ENCODE results near the gene NEK6. TPM values are rescaled to one million over a fixed set of nuclear protein-coding genes. Genes with fewer than 3 reads are reported as not detected.

The NEK6 gene
- total RNA-seq, 3 donors from 2014 or later (not counting 1 experiment from before 2014, with no cell fraction given) = 25.0 to 34.9 (median 33.0) TPM

DNA sequence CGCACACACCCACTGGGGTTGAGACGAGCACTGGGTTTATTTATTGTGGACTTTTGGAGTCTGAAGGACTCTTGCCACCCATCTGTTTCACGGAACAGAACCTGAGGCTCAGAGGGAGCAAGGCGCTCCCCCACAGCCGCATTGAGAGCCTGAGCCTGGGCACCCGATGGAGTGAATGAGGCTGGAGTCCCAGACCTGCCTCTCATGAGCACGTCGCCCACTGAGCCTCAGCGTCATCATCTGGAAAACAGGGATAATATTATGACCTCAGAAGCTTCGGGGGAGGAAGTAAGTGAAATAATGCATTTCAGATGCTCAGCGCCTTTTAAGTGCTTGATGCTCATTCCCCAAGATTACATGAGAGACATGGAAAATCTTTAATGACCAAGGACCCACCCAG lies 5.5 kb downstream of the NEK6 start:
- 96% methylated on average over 11 of the region's 11 CpGs for WGBS (ENCODE audit: insufficient coverage)
- DNase-seq (no peak), ATAC-seq (no peak)
- Histone ChIP-seq H3K9me3 (ENCODE audit: control insufficient read depth, insufficient read depth, low read length) (no peaks in the 10 kb centered on the region), H3K4me1 (ENCODE audit: control insufficient read depth, insufficient read depth, low read length) (peaks cover 94% of the 10 kb centered on the region), H3K36me3 (ENCODE audit: control insufficient read depth, insufficient read depth, low read length) (peaks cover 7% of the 10 kb centered on the region), H3K4me3 (ENCODE audit: low read length) (no peak overlapping the region), H3K27me3 (ENCODE audit: control insufficient read depth, insufficient read depth, low read length) (no peaks in the 10 kb centered on the region), H3K27ac (ENCODE audit: low read length) (no peak overlapping the region)
- no peaks in the 10 kb centered on the region for H3K27me3 Mint-ChIP-seq (ENCODE audit: low read depth in 2 of 2)
- H3K4me1 Mint-ChIP-seq = peaks cover 69 to 88% of the 10 kb centered on the region in 2 donors
- intact Hi-C loops (cut with micrococcal nuclease) = no loop called here
- H3K36me3 Mint-ChIP-seq = no peaks in the 10 kb centered on the region
- no peak for TF ChIP-seq CTCF (IDR thresholded peaks at IDR 0.05)
- no peak overlapping the region for H3K4me3 Mint-ChIP-seq
- H3K9me3 Mint-ChIP-seq = no peaks in the 10 kb centered on the region
- no peak overlapping the region for H3K27ac Mint-ChIP-seq

GRCh38 chr9:124263800-124264426 lies 6.2 kb downstream of the NEK6 start:
- Mint-ChIP-seq H3K4me3 (no peak overlapping the region), H3K4me1 (peaks cover 69 to 88% of the 10 kb centered on the region in 2 donors), H3K9me3 (no peaks in the 10 kb centered on the region), H3K36me3 (no peaks in the 10 kb centered on the region), H3K27ac (peak overlapping the region; percentile 69 to 81), H3K27me3 (ENCODE audit: low read depth in 2 of 2) (no peaks in the 10 kb centered on the region)
- 95% methylated on average over 22 of the region's 22 CpGs for whole genome bisulfite sequencing (ENCODE audit: insufficient coverage)
- no peak overlapping the region for H3K4me3 ChIP-seq (ENCODE audit: low read length)
- no peak overlapping the region for H3K27ac ChIP-seq (ENCODE audit: low read length)
- DNase-seq (no peak), ATAC-seq (no peak)
- no peaks in the 10 kb centered on the region for H3K27me3 ChIP-seq (ENCODE audit: control insufficient read depth, insufficient read depth, low read length)
- intact Hi-C loops (cut with micrococcal nuclease) = no loop called here
- no peaks in the 10 kb centered on the region for H3K9me3 ChIP-seq (ENCODE audit: control insufficient read depth, insufficient read depth, low read length)
- peaks cover 95% of the 10 kb centered on the region for H3K4me1 ChIP-seq (ENCODE audit: control insufficient read depth, insufficient read depth, low read length)
- no peak for TF ChIP-seq CTCF (IDR thresholded peaks at IDR 0.05)
- H3K36me3 ChIP-seq (ENCODE audit: control insufficient read depth, insufficient read depth, low read length) = peaks cover 7% of the 10 kb centered on the region

DNA sequence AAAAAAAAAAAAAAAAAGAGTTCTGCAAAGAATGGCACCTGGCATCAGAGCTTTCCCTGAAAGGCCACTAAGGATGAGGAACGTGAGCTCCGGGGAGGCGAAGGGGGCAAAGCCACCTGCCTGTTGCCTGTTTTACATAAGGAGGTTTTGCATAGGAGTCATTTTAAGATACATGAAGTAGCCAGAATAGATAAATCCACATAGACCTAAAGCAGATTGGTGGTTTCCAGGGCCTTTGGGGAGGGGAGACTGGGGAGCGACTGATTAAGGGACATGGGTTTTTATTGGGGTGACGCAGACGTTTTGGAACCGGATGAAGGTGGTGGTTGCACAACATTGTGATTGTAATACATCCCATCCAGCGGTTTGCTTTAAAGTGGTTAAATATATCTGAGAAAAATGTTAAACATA lies 7.1 kb downstream of the NEK6 start:
- intact Hi-C loops (cut with micrococcal nuclease) = no loop called here
- H3K4me3 ChIP-seq (ENCODE audit: low read length) = no peak overlapping the region
- no peak overlapping the region for H3K27ac ChIP-seq (ENCODE audit: low read length)
- no peaks in the 10 kb centered on the region for H3K9me3 Mint-ChIP-seq
- H3K36me3 Mint-ChIP-seq = no peaks in the 10 kb centered on the region
- H3K4me1 ChIP-seq (ENCODE audit: control insufficient read depth, insufficient read depth, low read length) = peaks cover 95% of the 10 kb centered on the region
- peak; percentile 56 to 74 (median 66) for ATAC-seq
- peaks cover 64 to 84% of the 10 kb centered on the region in 2 donors for H3K4me1 Mint-ChIP-seq
- no peaks in the 10 kb centered on the region for H3K27me3 Mint-ChIP-seq (ENCODE audit: low read depth in 2 of 2)
- 61% methylated on average over 8 of the region's 8 CpGs for WGBS (ENCODE audit: insufficient coverage)
- H3K27ac Mint-ChIP-seq = peak overlapping the region; percentile 69 to 81
- peaks cover 7% of the 10 kb centered on the region for H3K36me3 ChIP-seq (ENCODE audit: control insufficient read depth, insufficient read depth, low read length)
- H3K4me3 Mint-ChIP-seq = peak overlapping the region; percentile 49
- H3K27me3 ChIP-seq (ENCODE audit: control insufficient read depth, insufficient read depth, low read length) = no peaks in the 10 kb centered on the region
- no peaks in the 10 kb centered on the region for H3K9me3 ChIP-seq (ENCODE audit: control insufficient read depth, insufficient read depth, low read length)
- DNase-seq = peak in 1 of 2 donors; percentile 23
- no peak for TF ChIP-seq CTCF (IDR thresholded peaks at IDR 0.05)

DNA sequence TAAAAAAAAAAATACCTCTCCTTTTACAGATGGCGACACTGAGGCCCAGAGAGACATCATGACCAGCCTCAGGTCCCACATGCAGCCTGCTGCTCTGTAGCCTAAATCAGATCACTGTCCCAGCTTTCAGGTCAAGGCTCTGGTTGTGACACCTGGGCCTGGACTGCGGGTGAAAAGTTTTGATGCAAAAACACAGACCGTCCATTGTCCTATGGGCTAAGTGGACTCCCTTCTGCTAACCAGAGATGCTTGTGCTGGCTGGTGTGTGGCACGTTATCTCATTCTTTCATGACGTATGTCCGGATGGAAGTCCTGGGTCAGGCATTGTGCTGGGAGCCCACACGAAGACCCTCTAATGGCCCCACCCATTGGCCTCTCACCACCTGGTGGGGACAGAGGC lies 7.8 kb downstream of the NEK6 start:
- intact Hi-C loops (cut with micrococcal nuclease) = no loop called here
- DNase-seq (no peak), ATAC-seq (no peak)
- H3K36me3 ChIP-seq (ENCODE audit: control insufficient read depth, insufficient read depth, low read length) = peaks cover 9% of the 10 kb centered on the region
- H3K27ac ChIP-seq (ENCODE audit: low read length) = peak overlapping the region; percentile 40
- WGBS (ENCODE audit: insufficient coverage) = 82% methylated on average over 7 of the region's 7 CpGs
- Mint-ChIP-seq H3K9me3 (no peaks in the 10 kb centered on the region), H3K27me3 (ENCODE audit: low read depth in 2 of 2) (no peaks in the 10 kb centered on the region), H3K36me3 (no peaks in the 10 kb centered on the region), H3K4me1 (peaks cover 64 to 84% of the 10 kb centered on the region in 2 donors), H3K27ac (peak overlapping the region; percentile 69 to 77), H3K4me3 (no peak overlapping the region)
- no peaks in the 10 kb centered on the region for H3K9me3 ChIP-seq (ENCODE audit: control insufficient read depth, insufficient read depth, low read length)
- TF ChIP-seq CTCF (IDR thresholded peaks at IDR 0.05) = no peak
- no peak overlapping the region for H3K4me3 ChIP-seq (ENCODE audit: low read length)
- peaks cover 95% of the 10 kb centered on the region for H3K4me1 ChIP-seq (ENCODE audit: control insufficient read depth, insufficient read depth, low read length)
- no peaks in the 10 kb centered on the region for H3K27me3 ChIP-seq (ENCODE audit: control insufficient read depth, insufficient read depth, low read length)
